Body of pancreas (tissue), 4 donors: ENCODE results near the gene OPRD1.

Experiments
- CTCF ChIP-seq, 7 experiments: fragments of 450-650 bp in 4 of 7; fragments of 200-600 bp in 3 of 7; sonication (generic) in 3 of 7; IDR thresholded peaks; one replicate each; pipeline ENCODE4 v1.5.1; 2016 to 2019; ENCODE audit warnings: antibody characterized with exemption in 7 of 7
- POLR2A ChIP-seq, 3 donors: fragments of 450-650 bp; IDR thresholded peaks; one replicate each; pipeline ENCODE4 v1.6.1; 2016; ENCODE audit warnings: antibody characterized with exemption in 3 of 3, mild to moderate bottlenecking in 2 of 3

- TF ChIP-seq CTCF (IDR thresholded peaks at IDR 0.05): no peak
- TF ChIP-seq POLR2A (IDR thresholded peaks at IDR 0.05): no peak
Measured at GRCh38 chr1:28878796-28879195, 66.8 kb downstream of the OPRD1 start.
